DOHH2 (cell line): ENCODE data around the gene AMPH.

Experiments used
- EZH2phosphoT487 ChIP-seq: fragments of 200-600 bp; sonication (generic); IDR thresholded peaks from 2 replicates; pipeline ENCODE4 v1.6.1; 2017; ENCODE audit warnings: borderline replicate concordance, mild to moderate bottlenecking, antibody characterized with exemption, low read length, moderate library complexity, mixed read lengths
- TF ChIP-seq, protein P1 (sequence below): fragments of 200-600 bp; sonication (generic); IDR thresholded peaks from one replicate; pipeline ENCODE4 v1.5.1; 2014; ENCODE audit warnings: antibody characterized with exemption, mild to moderate bottlenecking, low read depth, low read length; ENCODE audit not compliant: poor library complexity, severe bottlenecking

DNA sequence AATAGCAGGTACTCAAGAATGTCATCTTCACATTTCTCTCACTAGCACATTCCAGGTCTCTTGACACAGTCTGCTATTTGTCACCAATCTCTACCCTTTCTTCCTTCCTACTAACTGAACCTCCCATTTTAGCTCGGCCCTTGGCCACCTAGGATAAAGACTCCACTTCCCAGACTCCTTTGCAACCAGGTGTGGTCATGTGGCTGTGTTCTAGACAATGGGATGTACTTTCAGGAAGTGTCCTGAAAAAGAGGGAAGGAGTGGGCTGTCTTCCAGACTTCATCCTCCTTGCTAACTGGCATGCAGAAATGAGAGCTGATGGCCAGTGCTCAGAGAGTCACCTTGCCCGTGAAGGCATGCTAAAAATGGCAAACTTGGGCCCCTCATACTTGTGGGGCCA lies 139.2 kb downstream of the AMPH start:
- TF ChIP-seq, protein P1, sequence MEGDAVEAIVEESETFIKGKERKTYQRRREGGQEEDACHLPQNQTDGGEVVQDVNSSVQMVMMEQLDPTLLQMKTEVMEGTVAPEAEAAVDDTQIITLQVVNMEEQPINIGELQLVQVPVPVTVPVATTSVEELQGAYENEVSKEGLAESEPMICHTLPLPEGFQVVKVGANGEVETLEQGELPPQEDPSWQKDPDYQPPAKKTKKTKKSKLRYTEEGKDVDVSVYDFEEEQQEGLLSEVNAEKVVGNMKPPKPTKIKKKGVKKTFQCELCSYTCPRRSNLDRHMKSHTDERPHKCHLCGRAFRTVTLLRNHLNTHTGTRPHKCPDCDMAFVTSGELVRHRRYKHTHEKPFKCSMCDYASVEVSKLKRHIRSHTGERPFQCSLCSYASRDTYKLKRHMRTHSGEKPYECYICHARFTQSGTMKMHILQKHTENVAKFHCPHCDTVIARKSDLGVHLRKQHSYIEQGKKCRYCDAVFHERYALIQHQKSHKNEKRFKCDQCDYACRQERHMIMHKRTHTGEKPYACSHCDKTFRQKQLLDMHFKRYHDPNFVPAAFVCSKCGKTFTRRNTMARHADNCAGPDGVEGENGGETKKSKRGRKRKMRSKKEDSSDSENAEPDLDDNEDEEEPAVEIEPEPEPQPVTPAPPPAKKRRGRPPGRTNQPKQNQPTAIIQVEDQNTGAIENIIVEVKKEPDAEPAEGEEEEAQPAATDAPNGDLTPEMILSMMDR: no peak
- no peak for TF ChIP-seq EZH2phosphoT487
